Stimulated activated CD8-positive, alpha-beta memory T cell treated with anti-CD3 and anti-CD28 coated beads, Interleukin-7, amount 100 ng/mL, for 24 hours (primary cell): Measurements from ENCODE around the gene KIAA1549.

Experiments used
- DNase-seq: peaks from one replicate; pipeline ENCODE4 v3.0.0-alpha.2; 2020; ENCODE audit warnings: low read depth

The KIAA1549 gene

GRCh38 chr7:138974675-138975292 is 6.4 kb downstream of the KIAA1549 start:
- no peak for DNase-seq

GRCh38 chr7:138974103-138974502 is 7.1 kb downstream of the KIAA1549 start:
- no peak for DNase-seq

- DNase-seq, result no peak
Measured at GRCh38 chr7:138970952-138971351, 10.2 kb downstream of the KIAA1549 start.

GRCh38 chr7:138970446-138970845 is 10.7 kb downstream of the KIAA1549 start:
- DNase-seq, result no peak

- no peak for DNase-seq
Measured at GRCh38 chr7:138967159-138967558, 14.0 kb downstream of the KIAA1549 start.

DNA sequence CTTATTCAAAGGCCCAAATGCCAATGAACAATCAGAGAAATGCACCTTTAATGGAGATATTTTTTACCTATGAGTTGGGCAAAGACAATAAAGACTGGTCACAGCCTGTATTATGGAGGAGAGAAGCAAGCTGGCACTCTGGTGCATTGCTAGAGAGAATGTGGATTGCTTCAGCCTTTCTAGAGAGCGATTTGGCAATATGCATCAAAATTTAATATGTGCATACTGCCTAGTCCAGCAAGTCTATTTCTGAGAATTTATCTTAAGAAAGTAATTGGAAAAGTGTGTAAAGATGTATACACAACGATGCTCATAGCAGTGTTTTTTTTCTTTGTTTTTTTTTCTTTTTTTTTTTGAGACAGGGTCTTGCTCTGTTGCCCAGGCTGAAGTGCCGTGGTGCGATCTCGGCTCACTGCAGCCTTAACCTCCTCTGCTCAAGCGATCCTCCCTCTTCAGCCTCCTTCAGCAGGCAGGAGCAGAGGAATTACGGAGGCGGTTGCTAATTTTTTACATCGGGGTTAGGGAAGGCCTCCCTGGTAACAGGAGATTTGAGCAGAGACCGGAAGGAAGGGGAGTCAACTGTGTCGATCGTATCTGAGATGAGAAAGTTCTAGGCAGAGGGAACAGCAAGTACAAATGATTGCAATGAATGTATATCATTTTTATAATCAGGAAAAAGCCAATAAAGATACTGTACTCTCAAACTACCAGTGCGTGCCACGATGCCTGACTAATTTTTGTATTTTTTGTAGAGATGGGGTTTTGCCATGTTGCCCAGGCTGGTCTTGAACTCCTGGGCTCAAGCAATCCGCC is 16.4 kb downstream of the KIAA1549 start:
- DNase-seq, result no peak

DNA sequence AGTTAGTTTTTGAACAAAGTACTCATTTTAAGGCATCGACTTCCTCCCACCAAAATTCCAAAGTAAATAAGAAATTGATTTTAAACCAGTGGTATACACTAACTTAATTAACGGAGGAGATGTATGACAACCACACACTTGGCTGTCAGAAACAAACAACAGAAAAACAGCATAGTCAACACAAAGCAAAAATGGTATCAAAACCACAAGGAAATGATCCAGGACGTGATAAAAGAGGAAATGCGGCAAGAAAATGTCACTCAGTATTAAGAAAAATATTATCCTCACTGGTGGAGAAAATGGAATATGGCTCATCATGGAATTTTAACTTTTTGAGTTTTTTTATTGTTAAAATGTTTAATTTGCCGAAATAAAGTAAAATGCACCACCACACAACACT is 17.5 kb downstream of the KIAA1549 start:
- DNase-seq, result no peak

- no peak for DNase-seq
Measured at GRCh38 chr7:138962561-138963270, 18.5 kb downstream of the KIAA1549 start.

DNA sequence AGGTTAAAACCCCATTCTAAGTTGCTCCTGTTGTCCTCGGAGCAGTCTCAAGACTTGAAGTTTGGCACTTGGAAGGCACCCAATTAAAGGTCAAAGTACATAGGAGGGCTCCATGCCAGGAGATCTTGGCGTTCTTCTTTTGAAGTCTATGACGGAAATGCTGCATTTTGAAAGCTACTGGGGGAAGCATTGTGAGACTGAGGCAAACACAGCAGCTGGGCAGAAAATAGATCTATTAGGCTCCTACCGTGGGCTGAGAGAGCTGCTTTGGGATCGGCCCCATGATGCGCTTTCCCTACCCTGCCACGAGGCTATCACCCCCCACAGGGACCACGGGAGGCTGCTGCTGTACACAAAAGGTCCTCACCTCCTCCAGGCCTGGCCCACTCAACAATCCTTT is 20.0 kb downstream of the KIAA1549 start:
- DNase-seq, result no peak

DNA sequence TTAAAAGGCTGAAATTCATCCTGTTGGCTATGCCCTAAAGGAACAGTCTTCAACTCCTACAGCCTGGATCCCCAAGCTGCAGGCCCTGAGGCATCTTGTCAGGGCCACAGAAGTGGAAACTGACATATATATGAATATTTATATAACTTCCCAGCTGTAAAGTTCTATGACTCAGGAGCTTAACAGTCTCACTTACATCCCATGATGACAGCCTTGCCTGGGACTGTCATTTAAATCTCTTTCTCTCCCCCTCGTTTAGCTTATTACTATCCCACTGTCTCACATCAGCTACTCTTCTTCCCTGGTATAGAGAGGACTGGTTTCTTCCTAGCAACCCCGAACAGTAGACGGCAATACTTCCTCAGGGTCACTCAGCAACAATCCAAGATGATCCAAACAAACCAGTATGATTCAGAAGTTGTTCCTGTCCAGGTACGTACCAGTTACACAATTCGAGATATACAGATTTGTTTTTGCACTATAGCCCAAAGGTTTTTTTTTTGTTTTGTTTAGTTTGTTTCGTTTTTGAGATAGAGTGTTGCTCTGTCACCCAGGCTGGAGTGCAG is 22.7 kb downstream of the KIAA1549 start:
- no peak for DNase-seq

DNA sequence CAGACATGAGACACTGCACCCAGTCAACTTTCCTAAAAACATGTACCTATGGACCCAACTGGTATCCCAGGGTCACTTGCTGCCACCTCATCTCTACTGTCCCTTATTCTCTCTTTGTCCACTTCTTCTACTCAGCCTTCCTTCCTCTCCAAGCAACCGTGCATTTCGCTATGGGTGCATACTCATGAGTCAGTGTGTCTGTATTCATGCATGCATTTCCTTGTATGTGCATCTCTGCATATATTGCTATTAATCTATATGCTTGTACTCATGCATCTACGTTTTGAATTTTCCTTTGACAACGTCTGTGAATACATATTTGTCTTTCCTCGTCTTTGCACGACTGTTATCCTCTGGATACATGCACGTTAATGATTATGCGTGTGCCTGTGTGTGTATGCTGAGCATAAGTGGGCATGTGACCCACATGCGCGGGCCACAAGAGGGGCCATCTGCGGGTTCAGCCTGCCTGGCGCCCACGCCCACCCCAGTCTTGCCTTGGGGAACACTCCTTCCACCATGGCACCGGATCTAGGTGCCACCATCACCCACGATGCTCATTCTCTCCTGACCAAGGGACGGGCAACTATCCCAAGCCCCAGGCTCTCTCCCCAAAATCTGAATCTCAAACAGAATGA is 23.3 kb downstream of the KIAA1549 start:
- DNase-seq, result no peak

DNA sequence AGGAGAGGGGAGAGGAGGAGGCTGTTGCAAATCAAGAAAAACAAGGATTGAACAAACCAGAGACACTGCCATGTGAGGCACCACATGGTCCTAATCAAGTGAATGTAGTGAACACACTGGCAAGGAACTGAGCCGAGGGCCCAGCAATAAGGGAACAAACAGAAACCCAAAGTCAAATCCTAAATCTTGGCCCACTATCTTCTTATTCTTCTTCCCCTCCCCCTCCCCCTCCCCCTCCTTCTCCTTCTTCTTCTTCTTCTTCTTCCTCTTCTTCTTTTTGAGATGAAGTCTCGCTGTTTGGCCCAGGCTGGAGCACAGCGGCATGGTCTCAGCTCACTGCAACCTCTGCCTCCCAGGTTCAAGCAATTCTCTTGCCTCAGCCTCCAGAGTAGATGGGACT is 24.0 kb downstream of the KIAA1549 start:
- no peak for DNase-seq

GRCh38 chr7:138954545-138955475 is 26.4 kb downstream of the KIAA1549 start:
- DNase-seq, result no peak

DNA sequence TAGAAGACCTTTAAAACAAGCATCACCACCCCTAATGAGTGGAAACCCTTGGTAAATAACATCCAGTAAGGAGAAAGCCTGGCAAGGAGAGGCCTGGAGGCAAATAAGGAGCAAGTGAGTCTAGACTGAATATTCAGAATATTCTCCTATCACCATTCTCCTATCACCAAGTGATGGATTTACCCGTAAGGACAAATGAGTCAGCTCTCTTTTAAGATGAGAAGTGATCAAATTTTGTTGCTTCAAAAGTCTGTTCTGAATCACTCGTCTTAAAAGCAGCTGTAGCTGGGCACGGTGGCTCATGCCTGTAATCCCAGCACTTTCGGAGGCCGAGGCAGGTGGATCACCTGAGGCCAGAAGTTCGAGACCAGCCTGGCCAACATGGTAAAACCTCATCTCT is 28.4 kb downstream of the KIAA1549 start:
- no peak for DNase-seq

DNA sequence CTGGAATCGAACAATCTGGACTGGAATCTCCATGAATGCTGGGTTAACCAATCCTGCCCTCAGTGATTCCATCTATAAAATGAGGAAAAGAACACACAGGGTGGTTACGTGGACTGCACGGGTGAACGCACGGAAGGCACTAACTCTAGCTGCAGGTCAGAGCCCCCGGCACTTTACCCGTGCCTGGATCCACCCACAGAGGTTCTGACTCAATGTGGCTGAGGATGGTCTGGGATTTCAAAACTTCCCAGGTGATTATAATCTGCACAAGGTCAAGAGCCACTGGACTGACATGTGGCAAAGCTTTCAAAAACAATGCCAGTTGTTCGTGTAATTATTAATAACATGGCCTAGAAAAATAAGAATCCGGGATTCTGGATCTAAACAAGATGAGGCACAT is 29.2 kb downstream of the KIAA1549 start:
- no peak for DNase-seq

- no peak for DNase-seq
Measured at GRCh38 chr7:138949421-138950088, 31.6 kb downstream of the KIAA1549 start.

DNA sequence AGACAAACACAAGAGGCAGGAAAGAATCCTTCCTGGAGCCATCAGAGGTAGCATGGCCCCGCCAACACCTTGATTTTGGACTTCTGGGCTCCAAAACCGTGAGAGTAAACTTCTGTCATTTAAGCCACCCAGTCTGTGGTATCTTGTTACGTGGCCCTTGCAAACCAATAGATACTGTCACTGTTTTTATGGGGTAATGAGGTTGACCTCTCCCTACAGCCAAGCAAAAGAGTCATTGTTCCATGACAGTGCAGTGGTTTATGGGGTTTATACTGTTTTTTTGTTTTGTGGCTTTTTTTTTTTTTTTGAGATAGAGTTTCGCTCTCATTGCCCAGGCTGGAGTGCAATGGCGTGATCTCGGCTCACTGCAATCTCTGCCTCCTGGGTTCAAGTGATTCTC is 32.8 kb downstream of the KIAA1549 start:
- DNase-seq, result no peak

- no peak for DNase-seq
Measured at GRCh38 chr7:138945821-138946220, 35.4 kb downstream of the KIAA1549 start.

DNA sequence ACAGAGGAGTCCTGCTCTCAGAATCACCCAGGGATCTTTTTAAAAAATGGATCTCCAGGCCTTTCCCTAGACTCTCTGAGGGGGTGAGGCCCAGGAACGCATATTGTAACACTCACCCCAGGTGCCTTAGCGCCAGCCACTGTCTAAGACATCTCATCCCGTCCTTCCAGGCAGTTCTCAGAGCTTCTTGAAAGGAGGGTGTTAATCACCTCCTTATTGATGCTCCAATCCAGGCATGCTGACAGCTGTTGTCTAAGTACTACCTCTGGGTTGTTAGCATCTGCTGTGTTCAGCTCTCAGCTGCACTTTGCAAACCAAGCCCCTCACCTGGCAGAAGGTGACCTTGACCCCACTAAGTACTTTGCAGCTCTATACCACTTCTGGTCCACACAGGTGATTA is 36.0 kb downstream of the KIAA1549 start:
- DNase-seq, result no peak

GRCh38 chr7:138944592-138944991 is 36.6 kb downstream of the KIAA1549 start:
- no peak for DNase-seq

DNA sequence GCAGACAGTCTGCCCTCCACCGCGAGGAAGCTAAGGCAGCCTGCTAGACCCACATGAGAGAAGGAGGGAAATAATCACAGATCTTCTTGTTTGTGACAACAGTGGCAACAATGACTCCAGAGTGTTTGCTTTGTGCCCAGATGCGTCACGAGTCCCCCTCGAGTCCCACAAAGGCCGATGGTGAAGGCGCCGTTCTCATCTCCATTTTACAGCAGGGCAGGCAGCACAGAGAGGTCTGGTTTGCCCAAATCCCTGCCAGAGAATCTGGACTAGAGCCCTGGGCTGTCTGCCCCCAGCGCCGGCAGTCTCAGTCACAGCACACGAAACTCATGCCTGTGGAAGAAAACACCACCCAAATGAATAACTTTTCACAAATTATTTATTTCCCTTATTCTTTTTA is 38.1 kb downstream of the KIAA1549 start:
- DNase-seq, result no peak
